ENCODE results near the gene DISC1. TPM values are rescaled to one million over a fixed set of nuclear protein-coding genes. Genes with fewer than 3 reads are reported as not detected.

Gene DISC1
- total RNA-seq, 2 donors from 2014 or later = 6.7 to 9.3 TPM

- no peak overlapping the region for H3K4me3 ChIP-seq
- 84% methylated on average over 7 of the region's 7 CpGs for WGBS
- no peak for DNase-seq (ENCODE audit: low spot score)
- no peaks in the 10 kb centered on the region for H3K27me3 ChIP-seq (replicated peaks; ENCODE audit: insufficient read depth)
- H3K27ac ChIP-seq = peak overlapping the region; percentile 35 to 57
- H3K36me3 ChIP-seq = no peaks in the 10 kb centered on the region
- intact Hi-C loops (cut with DNase I) = no loop called here
- no peaks in the 10 kb centered on the region for H3K4me1 ChIP-seq (replicated peaks)
- TF ChIP-seq POLR2AphosphoS5 (IDR thresholded peaks at IDR 0.05) (no peak), POLR2A (IDR thresholded peaks at IDR 0.05) (no peak)
- TF ChIP-seq, protein P1, sequence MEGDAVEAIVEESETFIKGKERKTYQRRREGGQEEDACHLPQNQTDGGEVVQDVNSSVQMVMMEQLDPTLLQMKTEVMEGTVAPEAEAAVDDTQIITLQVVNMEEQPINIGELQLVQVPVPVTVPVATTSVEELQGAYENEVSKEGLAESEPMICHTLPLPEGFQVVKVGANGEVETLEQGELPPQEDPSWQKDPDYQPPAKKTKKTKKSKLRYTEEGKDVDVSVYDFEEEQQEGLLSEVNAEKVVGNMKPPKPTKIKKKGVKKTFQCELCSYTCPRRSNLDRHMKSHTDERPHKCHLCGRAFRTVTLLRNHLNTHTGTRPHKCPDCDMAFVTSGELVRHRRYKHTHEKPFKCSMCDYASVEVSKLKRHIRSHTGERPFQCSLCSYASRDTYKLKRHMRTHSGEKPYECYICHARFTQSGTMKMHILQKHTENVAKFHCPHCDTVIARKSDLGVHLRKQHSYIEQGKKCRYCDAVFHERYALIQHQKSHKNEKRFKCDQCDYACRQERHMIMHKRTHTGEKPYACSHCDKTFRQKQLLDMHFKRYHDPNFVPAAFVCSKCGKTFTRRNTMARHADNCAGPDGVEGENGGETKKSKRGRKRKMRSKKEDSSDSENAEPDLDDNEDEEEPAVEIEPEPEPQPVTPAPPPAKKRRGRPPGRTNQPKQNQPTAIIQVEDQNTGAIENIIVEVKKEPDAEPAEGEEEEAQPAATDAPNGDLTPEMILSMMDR (IDR thresholded peaks at IDR 0.05) = no peak
- H3K9me3 ChIP-seq = no peaks in the 10 kb centered on the region
These were observed 57.0 kb downstream of the DISC1 start for GRCh38 chr1:231683439-231684165.

DNA sequence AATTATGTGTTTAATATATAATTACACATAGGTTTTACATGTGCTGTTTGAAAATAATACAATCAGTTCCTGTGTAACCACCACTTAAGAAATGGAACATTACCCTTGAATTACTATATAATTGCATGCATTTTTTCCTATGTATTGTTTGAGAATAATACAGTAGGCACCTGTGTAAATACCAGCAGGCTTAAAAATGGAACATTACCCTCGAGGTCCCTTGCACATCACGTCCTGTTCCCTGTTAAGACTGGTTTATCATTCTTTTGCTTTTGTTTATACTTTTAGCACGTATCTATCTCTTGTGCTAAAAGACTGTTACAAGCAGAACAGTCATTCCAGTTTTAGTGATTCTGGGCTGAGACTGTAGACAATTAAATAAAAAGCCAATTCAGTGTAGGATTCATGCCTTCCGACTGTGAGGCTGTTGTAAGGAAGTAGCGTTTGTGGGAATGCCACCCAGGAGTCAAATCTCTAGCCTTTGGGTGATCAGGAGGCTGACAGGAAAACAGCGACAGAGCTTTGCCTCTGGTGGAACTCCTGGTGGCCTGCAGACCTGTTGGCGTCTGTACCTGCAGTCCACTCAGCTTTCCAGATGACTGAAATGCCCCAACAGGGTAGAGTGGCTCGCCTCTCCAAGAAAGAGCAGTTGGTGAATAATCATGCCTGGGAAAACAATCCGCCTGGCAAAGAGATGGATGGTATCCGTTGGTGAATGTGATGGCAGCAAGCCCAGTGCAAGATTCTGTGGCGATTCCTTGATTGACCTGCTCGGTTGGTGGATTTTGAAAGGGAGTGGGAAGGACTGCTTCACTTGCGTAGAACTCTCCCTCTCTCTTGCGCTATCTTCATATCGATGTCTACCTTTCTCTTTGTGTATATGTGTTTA lies 58.0 kb downstream of the DISC1 start:
- no peaks in the 10 kb centered on the region for H3K36me3 ChIP-seq
- peak; percentile 78 for DNase-seq (ENCODE audit: low spot score)
- H3K9me3 ChIP-seq = no peaks in the 10 kb centered on the region
- no peaks in the 10 kb centered on the region for H3K27me3 ChIP-seq (replicated peaks; ENCODE audit: insufficient read depth)
- H3K4me3 ChIP-seq = peak overlapping the region in 1 of 2 donors; percentile 9
- intact Hi-C loops (cut with DNase I) = no loop called here
- TF ChIP-seq, protein P1 (IDR thresholded peaks at IDR 0.05) = no peak
- TF ChIP-seq POLR2AphosphoS5 (IDR thresholded peaks at IDR 0.05) = peak; percentile 84
- H3K27ac ChIP-seq = peak overlapping the region; percentile 64 to 76
- 34% methylated on average over 15 of the region's 15 CpGs for WGBS
- no peaks in the 10 kb centered on the region for H3K4me1 ChIP-seq (replicated peaks)

- H3K4me3 ChIP-seq = no peak overlapping the region
- no peaks in the 10 kb centered on the region for H3K4me1 ChIP-seq (replicated peaks)
- no peaks in the 10 kb centered on the region for H3K27me3 ChIP-seq (replicated peaks; ENCODE audit: insufficient read depth)
- no peaks in the 10 kb centered on the region for H3K9me3 ChIP-seq
- 90% methylated on average over 3 of the region's 4 CpGs for WGBS
- no peaks in the 10 kb centered on the region for H3K36me3 ChIP-seq
- TF ChIP-seq POLR2A (IDR thresholded peaks at IDR 0.05) (no peak), POLR2AphosphoS5 (IDR thresholded peaks at IDR 0.05) (no peak)
- TF ChIP-seq, protein P1 (IDR thresholded peaks at IDR 0.05) = no peak
- intact Hi-C loops (cut with DNase I) = no loop called here
- no peak overlapping the region for H3K27ac ChIP-seq
- DNase-seq (ENCODE audit: low spot score) = no peak
These were observed 59.8 kb downstream of the DISC1 start for GRCh38 chr1:231686384-231686783.

GRCh38 chr1:231688989-231689388 lies 62.4 kb downstream of the DISC1 start:
- 92% methylated on average over 4 of the region's 4 CpGs for WGBS
- no peaks in the 10 kb centered on the region for H3K36me3 ChIP-seq
- H3K27me3 ChIP-seq (replicated peaks; ENCODE audit: insufficient read depth) = no peaks in the 10 kb centered on the region
- no peaks in the 10 kb centered on the region for H3K4me1 ChIP-seq (replicated peaks)
- no peak overlapping the region for H3K27ac ChIP-seq
- TF ChIP-seq, protein P1 (IDR thresholded peaks at IDR 0.05) = no peak
- TF ChIP-seq POLR2AphosphoS5 (IDR thresholded peaks at IDR 0.05) (no peak), POLR2A (IDR thresholded peaks at IDR 0.05) (no peak)
- intact Hi-C loops (cut with DNase I) = no loop called here
- H3K9me3 ChIP-seq = no peaks in the 10 kb centered on the region
- no peak overlapping the region for H3K4me3 ChIP-seq
- DNase-seq (ENCODE audit: low spot score) = no peak
